K562 (cell line): ENCODE results near the gene ADAM22. TPM values are rescaled to one million over a fixed set of nuclear protein-coding genes. Genes with fewer than 3 reads are reported as not detected.

Experiments used
- ATAC-seq: fragments of 200-7000 bp; cut with Tn5 transposase; 3 replicates; pipeline ENCODE4 v1.9.1; 2020; ENCODE audit warnings: moderate library complexity
- BruUV-seq: library from RNA; stranded (reverse); fragments of 400-500 nt; replicated peaks from 2 replicates; lab custom pipeline; 2021; lab: Mats Ljungman, UMichigan
- CTCF ChIA-PET: fragments of 300-600 bp; formaldehyde crosslinking; extraction: SDS; loops from one replicate; lab custom pipeline; 2021; ENCODE audit warnings: low intra/inter-chr PET ratio; lab: Yijun Ruan, JAX
- POLR2A ChIA-PET: fragments of 300-600, 350-650 bp; sonication (Branson Sonifier 250); formaldehyde crosslinking; extraction: SDS; loops from one replicate; lab custom pipeline; 2021; ENCODE audit warnings: antibody characterized with exemption, inconsistent platforms; lab: Yijun Ruan, JAX
- DNase-seq, 4 experiments: peaks; one replicate each; pipeline versions ENCODE4 v3.0.0 to v3.0.0-alpha.2; 2011 to 2018; ENCODE audit warnings: low spot score in 3 of 4, mixed read lengths in 3 of 4; ENCODE audit errors: extremely low read depth in 1 of 4
- FAIRE-seq: peaks from 2 replicates; lab custom pipeline; 2011; peaks lifted over from hg19 to GRCh38; lab: Jason Lieb, UNC
- H2AFZ ChIP-seq: 2 replicates; pipeline ENCODE4 v1.6.0; 2011; ENCODE audit warnings: low read depth, low read length, control low read depth, inconsistent platforms
- H3K27ac ChIP-seq: fragments of 200-600 bp; 3 replicates; pipeline ENCODE4 v1.8.0; 2011; ENCODE audit warnings: low read depth, mild to moderate bottlenecking, control low read depth, inconsistent platforms, low read length, moderate library complexity, mixed read lengths; ENCODE audit errors: extremely low read depth
- H3K27me3 ChIP-seq, 2 experiments: fragments of 300-600 bp in 1 of 2; 2 replicates in 1 of 2; 3 replicates in 1 of 2; pipeline versions ENCODE4 v1.6.0 to v1.8.0; 2011; ENCODE audit warnings: inconsistent platforms in 2 of 2, low read length in 2 of 2, mild to moderate bottlenecking in 1 of 2, mixed read lengths in 1 of 2, moderate library complexity in 1 of 2; ENCODE audit not compliant: control insufficient read depth in 2 of 2, insufficient read depth in 2 of 2
- H3K36me3 ChIP-seq: fragments of 300-600 bp; 3 replicates; pipeline ENCODE4 v1.8.0; 2011; ENCODE audit warnings: mild to moderate bottlenecking, low read length, inconsistent platforms; ENCODE audit not compliant: control insufficient read depth, insufficient read depth
- H3K4me1 ChIP-seq, 2 experiments: fragments of 200-600 bp in 1 of 2; replicated peaks in 1 of 2; 2 replicates in 1 of 2; 3 replicates in 1 of 2; pipeline versions ENCODE4 v1.5.1 to v1.8.0; 2011; ENCODE audit warnings: inconsistent platforms in 2 of 2, low read length in 2 of 2, mild to moderate bottlenecking in 1 of 2, mixed read lengths in 1 of 2, moderate library complexity in 1 of 2; ENCODE audit not compliant: control insufficient read depth in 2 of 2, insufficient read depth in 2 of 2
- H3K4me2 ChIP-seq: 2 replicates; pipeline ENCODE4 v1.6.1; 2011; ENCODE audit warnings: low read length, control low read depth, inconsistent platforms, mixed read lengths; ENCODE audit not compliant: insufficient read depth
- H3K4me3 ChIP-seq: fragments of 200-600 bp; sonication (generic), shearing (Covaris generic); 2 replicates; pipeline ENCODE4 v1.5.1; 2016; ENCODE audit warnings: control low read depth, inconsistent platforms
- H3K79me2 ChIP-seq: fragments of 200-600 bp; 3 replicates; pipeline ENCODE4 v1.8.0; 2011; ENCODE audit warnings: low read length, inconsistent platforms; ENCODE audit not compliant: control insufficient read depth, insufficient read depth
- H3K9ac ChIP-seq, 2 experiments: 2 replicates each; pipeline versions ENCODE4 v1.6.0 to v1.6.1; 2011; ENCODE audit warnings: low read depth in 2 of 2, low read length in 2 of 2, control low read depth in 1 of 2, inconsistent platforms in 1 of 2, mild to moderate bottlenecking in 1 of 2, mixed read lengths in 1 of 2; ENCODE audit not compliant: insufficient read depth in 1 of 2
- H3K9me1 ChIP-seq: one replicate; pipeline ENCODE4 v1.6.0; 2011; ENCODE audit warnings: inconsistent platforms, mild to moderate bottlenecking, low read length, moderate library complexity; ENCODE audit not compliant: control insufficient read depth, insufficient read depth
- H3K9me3 ChIP-seq: replicated peaks from 2 replicates; pipeline ENCODE4 v1.5.1; 2011; ENCODE audit warnings: low read depth, low read length, inconsistent platforms; ENCODE audit not compliant: control insufficient read depth, insufficient read depth
- H4K20me1 ChIP-seq: replicated peaks from 2 replicates; pipeline ENCODE4 v1.6.1; 2011; ENCODE audit warnings: low read length, inconsistent platforms, mixed read lengths; ENCODE audit not compliant: control insufficient read depth, insufficient read depth
- ARID2 ChIP-seq: fragments of 450-650 bp; IDR thresholded peaks from 2 replicates; pipeline ENCODE4 v1.6.1; 2017; ENCODE audit warnings: antibody characterized with exemption, mild to moderate bottlenecking
- C11orf30 ChIP-seq: fragments of 450-650 bp; IDR thresholded peaks from 2 replicates; pipeline ENCODE4 v1.6.1; 2016; ENCODE audit warnings: low read depth, mild to moderate bottlenecking
- NONO ChIP-seq, 2 experiments: fragments of 200-400 bp in 1 of 2; fragments of 450-650 bp in 1 of 2; formaldehyde crosslinking in 1 of 2; IDR thresholded peaks; 2 replicates each; pipeline ENCODE4 v1.6.1; 2017; ENCODE audit warnings: low read depth in 2 of 2, mild to moderate bottlenecking in 2 of 2, moderate library complexity in 2 of 2, low read length in 1 of 2
- STAT5A ChIP-seq: IDR thresholded peaks from 2 replicates; pipeline ENCODE4 v1.6.1; 2012; ENCODE audit warnings: low read length, inconsistent platforms, borderline replicate concordance
- TARDBP ChIP-seq: fragments of 450-650 bp; IDR thresholded peaks from 2 replicates; pipeline ENCODE4 v1.6.1; 2016
- U2AF1 ChIP-seq: fragments of 200-400 bp; formaldehyde crosslinking; optimal IDR thresholded peaks from 2 replicates; pipeline ENCODE3; 2017; ENCODE audit warnings: mild to moderate bottlenecking, low read depth, low read length, moderate library complexity
- YY1 ChIP-seq, 3 experiments: IDR thresholded peaks; 2 replicates each; pipeline ENCODE4 v1.6.1; 2011; ENCODE audit warnings: low read length in 2 of 3, mild to moderate bottlenecking in 2 of 3, moderate library complexity in 2 of 3, borderline replicate concordance in 1 of 3, control low read depth in 1 of 3, low read depth in 1 of 3; ENCODE audit not compliant: insufficient read depth in 3 of 3, insufficient replicate concordance in 2 of 3, control insufficient read depth in 1 of 3, insufficient read length in 1 of 3; ENCODE audit errors: extremely low read depth in 1 of 3
- ZNF583 ChIP-seq: fragments of 250-450 bp; sonication (Bioruptor Pico); IDR thresholded peaks from 2 replicates; pipeline ENCODE4 v1.4.0; 2020
- ZNF75A ChIP-seq: fragments of 450-650 bp; formaldehyde crosslinking; IDR thresholded peaks from 2 replicates; pipeline ENCODE4 v1.4.0; 2020; ENCODE audit warnings: mild to moderate bottlenecking
- WGBS: fragments of 100-300 bp; shearing (Covaris generic); methylation state at CpG from one replicate; pipeline ENCODE4 v1.1.6; 2016; ENCODE audit warnings: low coverage, mixed read lengths; ENCODE audit not compliant: insufficient coverage; ENCODE audit errors: missing lambda C conversion rate; 5-methylcytosine and 5-hydroxymethylcytosine counted together
- in situ Hi-C: fragments of 300-500 bp; cut with MboI; formaldehyde crosslinking; loops from 4 replicates; pipeline ENCODE4 v1.15.0; 2018; ENCODE audit warnings: inconsistent platforms, mixed read lengths
- intact Hi-C: fragments of 100-400 bp; cut with micrococcal nuclease; formaldehyde crosslinking; loops from 2 replicates; pipeline ENCODE4 v1.14.2; 2022
- polyA plus RNA-seq, 8 experiments: library from polyadenylated mRNA; depleted of rRNA in 4 of 8; stranded (reverse) in 5 of 8; unstranded in 3 of 8; fragments of >200 nt; fragmentation: Nextera tagmentation in 2 of 8; fragmentation: Illumina TruSeq in 1 of 8; extraction: Ambion mirVana in 2 of 8; extraction: Trizol in 1 of 8; gene quantifications; 2 replicates each; pipeline versions ENCODE4 v1.2.1 to v1.2.3, GENCODE V29; 2011 to 2014; ENCODE audit warnings: inconsistent platforms in 1 of 8, missing spikeins in 1 of 8
- total RNA-seq, 7 experiments: library from RNA; depleted of rRNA in 6 of 7; stranded (reverse); fragments of >200 nt in 6 of 7; fragmentation: Illumina TruSeq in 2 of 7; extraction: Trizol in 2 of 7; gene quantifications; 2 replicates each; pipeline versions ENCODE4 v1.2.1 to v1.2.3, GENCODE V29; 2011 to 2021; ENCODE audit warnings: low replicate concordance in 1 of 7
- TF ChIP-seq, protein P1 (sequence below): sonication (generic); formaldehyde crosslinking; IDR thresholded peaks from 2 replicates; pipeline ENCODE4 v1.4.0; 2020; ENCODE audit warnings: mild to moderate bottlenecking, missing genetic modification reagents
- TF ChIP-seq, protein P2 (sequence below), 2 experiments: IDR thresholded peaks; 2 replicates each; pipeline ENCODE4 v1.6.1; 2012; ENCODE audit warnings: improper control_type of control experiment in 2 of 2, low read depth in 2 of 2, low read length in 2 of 2, borderline replicate concordance in 1 of 2

ADAM22 gene
- total and polyA plus RNA-seq, 9 of the 15 experiments (the other 6 are each of a cell fraction or from before 2014, with no cell fraction given), result 0.01 to 0.58 (median 0.18) TPM

GRCh38 chr7:88127637-88128290, 193.7 kb downstream of the ADAM22 start:
- H2AFZ ChIP-seq, result no peak overlapping the region
- no TSS peak for BruUV-seq
- CTCF ChIA-PET, result no interaction called here

More at GRCh38 chr7:88127637-88128290, 193.7 kb downstream of the ADAM22 start:
- no peaks in the 10 kb centered on the region for H3K9me1 ChIP-seq
- no peak for FAIRE-seq
- no peak overlapping the region for H3K9ac ChIP-seq
- DNase-seq, result no peak
- 0% methylated on average over 7 of the region's 7 CpGs for WGBS
- POLR2A ChIA-PET, result interaction anchor here (0.6 to 1.3 kb wide), 2 partner anchors 12 to 1218 kb away, joined by 3 to 4 read pairs; no protein-coding TSS in a partner anchor
- no peaks in the 10 kb centered on the region for H3K9me3 ChIP-seq
- intact Hi-C loops (no loop called here), in situ Hi-C loops (no loop called here)
- TF ChIP-seq, protein P1, sequence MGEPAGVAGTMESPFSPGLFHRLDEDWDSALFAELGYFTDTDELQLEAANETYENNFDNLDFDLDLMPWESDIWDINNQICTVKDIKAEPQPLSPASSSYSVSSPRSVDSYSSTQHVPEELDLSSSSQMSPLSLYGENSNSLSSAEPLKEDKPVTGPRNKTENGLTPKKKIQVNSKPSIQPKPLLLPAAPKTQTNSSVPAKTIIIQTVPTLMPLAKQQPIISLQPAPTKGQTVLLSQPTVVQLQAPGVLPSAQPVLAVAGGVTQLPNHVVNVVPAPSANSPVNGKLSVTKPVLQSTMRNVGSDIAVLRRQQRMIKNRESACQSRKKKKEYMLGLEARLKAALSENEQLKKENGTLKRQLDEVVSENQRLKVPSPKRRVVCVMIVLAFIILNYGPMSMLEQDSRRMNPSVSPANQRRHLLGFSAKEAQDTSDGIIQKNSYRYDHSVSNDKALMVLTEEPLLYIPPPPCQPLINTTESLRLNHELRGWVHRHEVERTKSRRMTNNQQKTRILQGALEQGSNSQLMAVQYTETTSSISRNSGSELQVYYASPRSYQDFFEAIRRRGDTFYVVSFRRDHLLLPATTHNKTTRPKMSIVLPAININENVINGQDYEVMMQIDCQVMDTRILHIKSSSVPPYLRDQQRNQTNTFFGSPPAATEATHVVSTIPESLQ (CRISPR knock-in tag), result no peak
- TF ChIP-seq, protein P2, sequence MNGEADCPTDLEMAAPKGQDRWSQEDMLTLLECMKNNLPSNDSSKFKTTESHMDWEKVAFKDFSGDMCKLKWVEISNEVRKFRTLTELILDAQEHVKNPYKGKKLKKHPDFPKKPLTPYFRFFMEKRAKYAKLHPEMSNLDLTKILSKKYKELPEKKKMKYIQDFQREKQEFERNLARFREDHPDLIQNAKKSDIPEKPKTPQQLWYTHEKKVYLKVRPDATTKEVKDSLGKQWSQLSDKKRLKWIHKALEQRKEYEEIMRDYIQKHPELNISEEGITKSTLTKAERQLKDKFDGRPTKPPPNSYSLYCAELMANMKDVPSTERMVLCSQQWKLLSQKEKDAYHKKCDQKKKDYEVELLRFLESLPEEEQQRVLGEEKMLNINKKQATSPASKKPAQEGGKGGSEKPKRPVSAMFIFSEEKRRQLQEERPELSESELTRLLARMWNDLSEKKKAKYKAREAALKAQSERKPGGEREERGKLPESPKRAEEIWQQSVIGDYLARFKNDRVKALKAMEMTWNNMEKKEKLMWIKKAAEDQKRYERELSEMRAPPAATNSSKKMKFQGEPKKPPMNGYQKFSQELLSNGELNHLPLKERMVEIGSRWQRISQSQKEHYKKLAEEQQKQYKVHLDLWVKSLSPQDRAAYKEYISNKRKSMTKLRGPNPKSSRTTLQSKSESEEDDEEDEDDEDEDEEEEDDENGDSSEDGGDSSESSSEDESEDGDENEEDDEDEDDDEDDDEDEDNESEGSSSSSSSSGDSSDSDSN (IDR thresholded peaks at IDR 0.05; ENCODE audit: borderline replicate concordance in 1 of 2, low read depth in 2 of 2, low read length in 2 of 2), result no peak
- no peak for TF ChIP-seq ZNF75A
- no peak for TF ChIP-seq ARID2
- no peak for TF ChIP-seq U2AF1
- TF ChIP-seq TARDBP, result no peak
- TF ChIP-seq ZNF583 (CRISPR knock-in tag), result no peak
- no peak for TF ChIP-seq YY1 (IDR thresholded peaks at IDR 0.05; ENCODE audit: borderline replicate concordance in 1 of 3, control insufficient read depth in 1 of 3, extremely low read depth in 1 of 3, insufficient read depth in 3 of 3, insufficient read length in 1 of 3, insufficient replicate concordance in 2 of 3, low read depth in 1 of 3, low read length in 2 of 3)
- no peak for TF ChIP-seq C11orf30
- no peak for TF ChIP-seq NONO (IDR thresholded peaks at IDR 0.05; ENCODE audit: low read depth in 2 of 2, low read length in 1 of 2)
- TF ChIP-seq STAT5A, result no peak
- H3K27me3 ChIP-seq, result no peaks in the 10 kb centered on the region
- H3K79me2 ChIP-seq, result no peaks in the 10 kb centered on the region
- no peaks in the 10 kb centered on the region for H4K20me1 ChIP-seq
- H3K4me3 ChIP-seq, result no peak overlapping the region
- no peaks in the 10 kb centered on the region for H3K36me3 ChIP-seq
- H3K27ac ChIP-seq, result no peak overlapping the region
- H3K4me1 ChIP-seq, result no peaks in the 10 kb centered on the region
- H3K4me2 ChIP-seq, result no peak overlapping the region
- no peak for ATAC-seq
